Erythroblast (primary cell): ENCODE data around the gene CXCL8.

Experiments used
- GATA1 ChIP-seq: IDR thresholded peaks from 2 replicates; pipeline ENCODE4 v1.6.1; 2011; ENCODE audit warnings: low read depth, mild to moderate bottlenecking, control low read depth, low read length, moderate library complexity
- POLR2A ChIP-seq: IDR thresholded peaks from 2 replicates; pipeline ENCODE4 v1.6.1; 2011; ENCODE audit warnings: mild to moderate bottlenecking, low read length

DNA sequence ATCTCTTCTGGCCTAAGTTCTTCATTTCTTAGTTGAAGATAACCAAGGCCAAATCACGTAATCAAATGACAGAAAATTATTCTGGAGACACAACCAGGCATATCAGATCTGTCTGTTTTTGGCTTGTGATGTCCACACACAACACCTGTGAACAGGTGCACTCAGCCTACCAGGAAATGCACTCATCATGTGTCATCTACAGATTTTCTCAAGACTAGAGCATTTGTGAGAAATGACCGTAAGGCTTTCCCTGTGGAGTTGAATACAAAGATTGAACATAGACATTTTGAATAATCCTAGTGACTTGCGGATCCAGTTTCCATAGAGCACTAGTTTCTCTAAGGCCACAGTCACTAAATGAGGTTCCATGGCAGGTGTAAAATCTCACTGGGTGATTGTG lies 26.7 kb upstream of the CXCL8 start:
- TF ChIP-seq POLR2A (no peak), GATA1 (no peak)
